CD14-positive monocyte (primary cell): ENCODE results near the gene PPP1R13B. TPM values are rescaled to one million over a fixed set of nuclear protein-coding genes. Genes with fewer than 3 reads are reported as not detected.

Experiments
- DNase-seq, 3 donors: peaks; one replicate each; pipeline ENCODE4 v3.0.0-alpha.2; 2011 to 2022
- H2AFZ ChIP-seq: 2 replicates; pipeline ENCODE4 v1.6.0; 2012; ENCODE audit warnings: mild to moderate bottlenecking, low read depth, low read length, inconsistent platforms; ENCODE audit not compliant: insufficient read depth, poor library complexity, severe bottlenecking
- H3K27ac ChIP-seq, 2 donors: 1 replicate in 1 of 2; 2 replicates in 1 of 2; pipeline ENCODE4 v1.5.1; 2012 to 2013; ENCODE audit warnings: low read length in 2 of 2, control low read depth in 1 of 2, inconsistent platforms in 1 of 2, low read depth in 1 of 2, mild to moderate bottlenecking in 1 of 2
- H3K27me3 ChIP-seq, 2 donors: one replicate each; pipeline versions ENCODE4 v1.6.0 to v1.6.1; 2011 to 2013; ENCODE audit warnings: low read length in 2 of 2; ENCODE audit not compliant: control insufficient read depth in 2 of 2, insufficient read depth in 2 of 2
- H3K36me3 ChIP-seq, 2 donors: replicated peaks in 1 of 2; 1 replicate in 1 of 2; 2 replicates in 1 of 2; pipeline versions ENCODE4 v1.5.1 to v1.6.1; 2012 to 2013; ENCODE audit warnings: low read length in 2 of 2, control low read depth in 1 of 2, inconsistent platforms in 1 of 2, mild to moderate bottlenecking in 1 of 2; ENCODE audit not compliant: insufficient read depth in 2 of 2, control insufficient read depth in 1 of 2
- H3K4me1 ChIP-seq, 2 donors: 1 replicate in 1 of 2; 2 replicates in 1 of 2; pipeline versions ENCODE4 v1.5.1 to v1.6.1; 2012 to 2013; ENCODE audit warnings: low read length in 2 of 2, control low read depth in 1 of 2, inconsistent platforms in 1 of 2, mild to moderate bottlenecking in 1 of 2, moderate library complexity in 1 of 2; ENCODE audit not compliant: insufficient read depth in 2 of 2, control insufficient read depth in 1 of 2
- H3K4me2 ChIP-seq: replicated peaks from 2 replicates; pipeline ENCODE3; 2012; ENCODE audit warnings: low read length, moderate library complexity, mild to moderate bottlenecking; ENCODE audit not compliant: poor library complexity, severe bottlenecking; ENCODE audit errors: extremely low read depth
- H3K4me3 ChIP-seq, 3 experiments: fragments of 200-600 bp in 1 of 3; sonication (generic) in 1 of 3; replicated peaks in 1 of 3; 1 replicate in 2 of 3; 2 replicates in 1 of 3; pipeline ENCODE4 v1.5.1; 2011 to 2013; ENCODE audit warnings: low read length in 3 of 3, mild to moderate bottlenecking in 3 of 3, control low read depth in 2 of 3, low read depth in 2 of 3, inconsistent platforms in 1 of 3, moderate library complexity in 1 of 3
- H3K79me2 ChIP-seq: 2 replicates; pipeline ENCODE4 v1.6.0; 2012; ENCODE audit warnings: mild to moderate bottlenecking, control low read depth, inconsistent platforms, low read length, moderate library complexity; ENCODE audit not compliant: insufficient read depth
- H3K9ac ChIP-seq: 2 replicates; pipeline ENCODE4 v1.6.0; 2017; ENCODE audit warnings: low read length, mild to moderate bottlenecking; ENCODE audit not compliant: insufficient read depth, poor library complexity, severe bottlenecking
- H3K9me3 ChIP-seq, 2 donors: replicated peaks in 1 of 2; 1 replicate in 1 of 2; 2 replicates in 1 of 2; pipeline versions ENCODE4 v1.5.1 to v1.6.1; 2012 to 2013; ENCODE audit warnings: low read length in 2 of 2, control low read depth in 1 of 2; ENCODE audit not compliant: control insufficient read depth in 1 of 2, insufficient read depth in 1 of 2
- H4K20me1 ChIP-seq: 2 replicates; pipeline ENCODE4 v1.6.0; 2012; ENCODE audit warnings: mild to moderate bottlenecking, low read length, control low read depth, moderate library complexity; ENCODE audit not compliant: insufficient read depth
- H3K27ac Mint-ChIP-seq, 7 donors: one replicate each; pipeline ENCODE4 v1.8.0; 2020; ENCODE audit warnings: mild to moderate bottlenecking in 7 of 7, mixed read lengths in 7 of 7, moderate library complexity in 6 of 7, inconsistent platforms in 2 of 7
- H3K27me3 Mint-ChIP-seq, 3 donors: one replicate each; pipeline ENCODE4 v1.8.0; 2021 to 2022; ENCODE audit warnings: low read depth in 3 of 3, mild to moderate bottlenecking in 3 of 3, mixed read lengths in 3 of 3, moderate library complexity in 3 of 3, inconsistent platforms in 1 of 3
- H3K36me3 Mint-ChIP-seq, 2 donors: one replicate each; pipeline ENCODE4 v1.8.0; 2020; ENCODE audit warnings: mixed read lengths in 2 of 2, inconsistent platforms in 1 of 2, mild to moderate bottlenecking in 1 of 2
- H3K4me1 Mint-ChIP-seq: one replicate; pipeline ENCODE4 v1.8.0; 2020; ENCODE audit warnings: mild to moderate bottlenecking, mixed read lengths
- H3K4me3 Mint-ChIP-seq, 2 donors: one replicate each; pipeline ENCODE4 v1.8.0; 2020; ENCODE audit warnings: mild to moderate bottlenecking in 2 of 2, mixed read lengths in 2 of 2, moderate library complexity in 1 of 2
- H3K9me3 Mint-ChIP-seq, 7 donors: one replicate each; pipeline ENCODE4 v1.8.0; 2020 to 2022; ENCODE audit warnings: mixed read lengths in 7 of 7, mild to moderate bottlenecking in 6 of 7, moderate library complexity in 6 of 7, inconsistent platforms in 2 of 7
- CTCF ChIP-seq: fragments of 200-600 bp; IDR thresholded peaks from one replicate; pipeline ENCODE4 v1.8.0; 2022; ENCODE audit warnings: antibody characterized with exemption, mild to moderate bottlenecking
- WGBS: methylation state at CpG from one replicate; pipeline ENCODE4 v1.1.5; 2013; ENCODE audit warnings: missing lambda C conversion rate; ENCODE audit not compliant: insufficient coverage; 5-methylcytosine and 5-hydroxymethylcytosine counted together
- intact Hi-C, 2 donors: fragments of 100-400 bp; cut with micrococcal nuclease; formaldehyde crosslinking; loops; one replicate each; pipeline versions ENCODE4 v1.15.0 to v1.15.1; 2023
- polyA plus RNA-seq, 3 donors: library from polyadenylated mRNA; depleted of rRNA in 1 of 3; unstranded in 2 of 3; stranded (reverse) in 1 of 3; fragments of 300-500 nt in 2 of 3; fragments of >200 nt in 1 of 3; fragmentation: Illumina TruSeq in 2 of 3; gene quantifications; 1 replicate in 2 of 3; 2 replicates in 1 of 3; pipeline ENCODE4 v1.2.3, GENCODE V29; 2012 to 2021

Gene PPP1R13B
- polyA plus RNA-seq, 3 donors = 0.48 to 1.1 (median 0.99) TPM

- Histone ChIP-seq H3K36me3 (no peaks in the 10 kb centered on the region), H3K9me3 (no peaks in the 10 kb centered on the region), H3K27ac (no peak overlapping the region), H3K9ac (no peak overlapping the region), H3K4me1 (no peaks in the 10 kb centered on the region), H3K27me3 (no peaks in the 10 kb centered on the region), H3K79me2 (no peaks in the 10 kb centered on the region), H3K4me2 (no peak overlapping the region), H4K20me1 (no peaks in the 10 kb centered on the region), H3K4me3 (no peak overlapping the region), H2AFZ (no peak overlapping the region)
- no peak overlapping the region for H3K4me3 Mint-ChIP-seq
- no peaks in the 10 kb centered on the region for H3K36me3 Mint-ChIP-seq
- no peaks in the 10 kb centered on the region for H3K4me1 Mint-ChIP-seq
- peaks cover 0 to 3% (median 0%) of the 10 kb centered on the region in 7 donors for H3K9me3 Mint-ChIP-seq
- H3K27me3 Mint-ChIP-seq = peaks cover 8 to 21% (median 11%) of the 10 kb centered on the region in 3 donors
- 95% methylated on average over 5 of the region's 7 CpGs for WGBS
- peak overlapping the region in 1 of 7 donors; percentile 11 for H3K27ac Mint-ChIP-seq
- no peak for TF ChIP-seq CTCF
- intact Hi-C loops = no loop called here
- no peak for DNase-seq
These were observed 15.0 kb upstream of the PPP1R13B start for GRCh38 chr14:103862393-103862782.

- Histone ChIP-seq H3K4me2 (no peak overlapping the region), H4K20me1 (no peaks in the 10 kb centered on the region), H3K4me1 (no peaks in the 10 kb centered on the region), H2AFZ (no peak overlapping the region), H3K9me3 (no peaks in the 10 kb centered on the region), H3K9ac (no peak overlapping the region), H3K27ac (no peak overlapping the region), H3K4me3 (no peak overlapping the region), H3K36me3 (no peaks in the 10 kb centered on the region), H3K27me3 (no peaks in the 10 kb centered on the region), H3K79me2 (no peaks in the 10 kb centered on the region)
- Mint-ChIP-seq H3K36me3 (no peaks in the 10 kb centered on the region), H3K4me1 (no peaks in the 10 kb centered on the region), H3K27me3 (peaks cover 8 to 24% (median 13%) of the 10 kb centered on the region in 3 donors), H3K9me3 (peaks cover 0 to 3% (median 0%) of the 10 kb centered on the region in 7 donors), H3K27ac (no peak overlapping the region), H3K4me3 (no peak overlapping the region)
- intact Hi-C loops = no loop called here
- no peak for TF ChIP-seq CTCF
- 70% methylated on average over 3 of the region's 14 CpGs for WGBS
- no peak for DNase-seq
These were observed 14.3 kb upstream of the PPP1R13B start for GRCh38 chr14:103861413-103862392.
